OCI-LY7 (cell line): ENCODE data around the gene DCAF16.

ENCODE experiments used
- CTCF ChIP-seq: fragments of 200-600 bp; sonication (generic); conservative IDR thresholded peaks from 2 replicates; pipeline ENCODE4 v1.5.1; 2014; ENCODE audit warnings: mild to moderate bottlenecking, antibody characterized with exemption, low read length, moderate library complexity, mixed read lengths
- EZH2phosphoT487 ChIP-seq: fragments of 200-600 bp; sonication (generic); IDR thresholded peaks from 2 replicates; pipeline ENCODE4 v1.6.1; 2018; ENCODE audit warnings: low read depth, borderline replicate concordance, mild to moderate bottlenecking, mixed run types, antibody characterized with exemption, low read length, moderate library complexity, mixed read lengths

GRCh38 chr4:17753646-17754045, 56.9 kb downstream of the DCAF16 start:
- TF ChIP-seq CTCF (no peak), EZH2phosphoT487 (no peak)
